Neural crest cell (in vitro differentiated cells): ENCODE data around the gene DDIAS. TPM values are rescaled to one million over a fixed set of nuclear protein-coding genes. Genes with fewer than 3 reads are reported as not detected.

Experiments used
- DNase-seq: peaks from one replicate; pipeline ENCODE4 v3.0.0; 2021; ENCODE audit warnings: low read depth, mixed read lengths, low spot score
- H3K27ac Mint-ChIP-seq: one replicate; pipeline ENCODE4 v1.8.0; 2021; ENCODE audit warnings: mild to moderate bottlenecking, mixed read lengths; ENCODE audit not compliant: unreplicated experiment
- H3K27me3 Mint-ChIP-seq: 2 replicates; pipeline ENCODE4 v1.8.0; 2021; ENCODE audit warnings: low read depth, mild to moderate bottlenecking, mixed read lengths
- H3K36me3 Mint-ChIP-seq: 2 replicates; pipeline ENCODE4 v1.8.0; 2021; ENCODE audit warnings: low read depth, mild to moderate bottlenecking, mixed read lengths
- H3K4me1 Mint-ChIP-seq: 2 replicates; pipeline ENCODE4 v1.8.0; 2021; ENCODE audit warnings: mixed read lengths
- H3K4me3 Mint-ChIP-seq: one replicate; pipeline ENCODE4 v1.8.0; 2021; ENCODE audit warnings: mild to moderate bottlenecking, mixed read lengths
- H3K9me3 Mint-ChIP-seq: 2 replicates; pipeline ENCODE4 v1.8.0; 2021; ENCODE audit warnings: mixed read lengths
- total RNA-seq: library from RNA; stranded (reverse); gene quantifications from 2 replicates; pipeline ENCODE4 v1.2.1, GENCODE V29; 2021
- TF ChIP-seq, protein P1 (sequence below): fragments of 200-600 bp; sonication (generic); conservative IDR thresholded peaks from 2 replicates; pipeline ENCODE4 v1.5.0; 2021; ENCODE audit warnings: antibody characterized with exemption, mild to moderate bottlenecking

Gene DDIAS
- total RNA-seq, 1 donor from 2014 or later = 23.2 TPM

DNA sequence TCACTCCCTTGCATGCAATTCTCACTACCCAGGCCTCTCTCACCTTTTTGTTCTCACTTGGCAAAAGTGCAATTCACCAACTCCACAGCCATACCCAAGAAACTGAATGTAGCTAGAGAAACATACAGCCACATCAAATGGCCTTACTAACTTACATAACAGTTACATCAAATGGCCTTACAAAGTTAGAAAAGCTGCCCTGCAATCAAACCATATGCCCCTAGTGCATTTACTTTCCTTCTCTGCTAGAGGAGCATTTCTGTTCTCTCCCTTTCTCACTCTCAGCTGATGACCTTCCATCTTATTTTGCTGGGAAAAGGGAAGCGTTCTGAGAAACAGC lies 11.6 kb upstream of the DDIAS start:
- Mint-ChIP-seq H3K27ac (no peak overlapping the region), H3K4me1 (no peaks in the 10 kb centered on the region), H3K9me3 (no peaks in the 10 kb centered on the region), H3K4me3 (no peak overlapping the region), H3K36me3 (no peaks in the 10 kb centered on the region), H3K27me3 (no peaks in the 10 kb centered on the region)
- TF ChIP-seq, protein P1, sequence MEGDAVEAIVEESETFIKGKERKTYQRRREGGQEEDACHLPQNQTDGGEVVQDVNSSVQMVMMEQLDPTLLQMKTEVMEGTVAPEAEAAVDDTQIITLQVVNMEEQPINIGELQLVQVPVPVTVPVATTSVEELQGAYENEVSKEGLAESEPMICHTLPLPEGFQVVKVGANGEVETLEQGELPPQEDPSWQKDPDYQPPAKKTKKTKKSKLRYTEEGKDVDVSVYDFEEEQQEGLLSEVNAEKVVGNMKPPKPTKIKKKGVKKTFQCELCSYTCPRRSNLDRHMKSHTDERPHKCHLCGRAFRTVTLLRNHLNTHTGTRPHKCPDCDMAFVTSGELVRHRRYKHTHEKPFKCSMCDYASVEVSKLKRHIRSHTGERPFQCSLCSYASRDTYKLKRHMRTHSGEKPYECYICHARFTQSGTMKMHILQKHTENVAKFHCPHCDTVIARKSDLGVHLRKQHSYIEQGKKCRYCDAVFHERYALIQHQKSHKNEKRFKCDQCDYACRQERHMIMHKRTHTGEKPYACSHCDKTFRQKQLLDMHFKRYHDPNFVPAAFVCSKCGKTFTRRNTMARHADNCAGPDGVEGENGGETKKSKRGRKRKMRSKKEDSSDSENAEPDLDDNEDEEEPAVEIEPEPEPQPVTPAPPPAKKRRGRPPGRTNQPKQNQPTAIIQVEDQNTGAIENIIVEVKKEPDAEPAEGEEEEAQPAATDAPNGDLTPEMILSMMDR = no peak
- no peak for DNase-seq

DNA sequence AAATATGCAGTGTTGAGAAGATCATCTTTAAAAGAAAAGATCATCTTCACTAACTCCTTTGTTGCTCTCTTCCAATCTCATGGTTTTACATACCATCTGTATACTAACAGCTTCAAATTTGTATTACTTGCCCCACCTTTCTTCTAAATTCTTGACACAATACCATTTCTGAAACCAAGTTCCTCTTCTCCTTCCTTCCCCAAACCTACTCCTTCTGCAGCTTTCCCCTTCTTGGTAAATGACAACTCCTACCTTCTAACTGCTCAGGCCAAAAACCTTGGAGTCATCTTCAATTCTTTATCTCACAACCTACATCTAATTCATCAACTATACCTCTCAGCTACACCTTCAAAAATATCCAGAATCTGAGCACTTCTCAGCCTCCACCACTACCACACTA lies 10.6 kb upstream of the DDIAS start:
- Mint-ChIP-seq H3K4me1 (no peaks in the 10 kb centered on the region), H3K4me3 (no peak overlapping the region), H3K27me3 (no peaks in the 10 kb centered on the region), H3K27ac (no peak overlapping the region), H3K36me3 (no peaks in the 10 kb centered on the region), H3K9me3 (no peaks in the 10 kb centered on the region)
- TF ChIP-seq, protein P1 = no peak
- DNase-seq = no peak

DNA sequence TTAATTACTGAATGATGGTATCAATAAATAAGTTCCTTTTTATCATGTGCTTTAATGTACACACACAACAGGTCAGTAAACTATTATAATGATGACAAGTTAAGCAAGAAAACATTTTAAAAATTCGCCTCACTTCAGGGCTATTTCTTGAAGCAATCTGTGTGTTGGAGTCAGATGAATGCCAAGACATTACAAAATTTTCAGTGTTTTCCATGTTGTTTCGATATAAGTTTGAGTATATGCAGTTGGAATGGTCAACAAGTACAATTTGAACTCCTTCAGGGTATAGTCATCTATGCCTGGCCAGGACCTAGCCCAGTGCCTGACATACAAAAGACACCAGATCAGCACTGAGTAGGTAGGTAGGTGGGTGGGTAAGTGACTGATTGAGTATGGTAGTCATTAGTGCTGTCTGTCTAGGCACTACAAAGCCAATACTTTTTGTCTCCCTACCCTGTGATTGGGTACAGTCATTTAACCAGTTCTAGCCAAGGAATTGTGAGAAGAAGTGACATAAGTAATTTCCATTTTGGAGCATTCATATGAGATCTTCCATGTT lies 8.8 kb upstream of the DDIAS start:
- Mint-ChIP-seq H3K27ac (no peak overlapping the region), H3K4me1 (no peaks in the 10 kb centered on the region), H3K27me3 (no peaks in the 10 kb centered on the region), H3K9me3 (no peaks in the 10 kb centered on the region), H3K4me3 (no peak overlapping the region), H3K36me3 (no peaks in the 10 kb centered on the region)
- TF ChIP-seq, protein P1 = no peak
- no peak for DNase-seq

DNA sequence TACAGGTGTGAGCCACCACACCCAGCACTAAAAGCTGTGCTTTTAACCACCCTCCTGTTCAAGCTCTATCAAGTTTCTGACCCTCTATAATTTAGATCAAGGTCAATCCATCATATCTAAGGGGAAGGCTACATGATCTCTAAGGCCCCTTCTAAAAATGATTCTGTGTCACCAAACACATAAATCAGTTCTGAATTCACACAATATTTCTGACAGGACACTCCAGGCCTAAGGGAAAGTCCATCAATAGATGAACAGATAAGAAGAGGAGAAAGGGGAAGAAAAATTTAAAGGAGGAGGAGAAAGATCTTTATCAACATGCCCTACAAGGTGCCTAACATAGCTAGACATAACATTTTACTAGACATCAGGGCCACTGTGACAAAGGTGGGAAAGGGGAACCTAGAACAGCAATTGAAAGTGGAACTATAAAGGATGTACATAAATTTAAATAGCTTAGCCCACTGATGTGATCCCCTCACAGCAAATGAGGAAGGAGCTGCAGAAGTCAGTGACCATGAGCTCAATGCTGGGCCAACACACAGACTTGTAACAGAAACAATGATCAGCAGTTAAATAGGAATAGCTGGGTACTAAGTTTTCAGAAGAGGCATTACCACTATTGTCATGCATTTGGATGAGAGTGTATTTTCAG lies 6.0 kb upstream of the DDIAS start:
- DNase-seq = no peak
- no peaks in the 10 kb centered on the region for H3K36me3 Mint-ChIP-seq
- H3K27me3 Mint-ChIP-seq = no peaks in the 10 kb centered on the region
- H3K4me1 Mint-ChIP-seq = peaks cover 15% of the 10 kb centered on the region
- H3K9me3 Mint-ChIP-seq = no peaks in the 10 kb centered on the region
- H3K4me3 Mint-ChIP-seq = no peak overlapping the region
- TF ChIP-seq, protein P1 = no peak
- no peak overlapping the region for H3K27ac Mint-ChIP-seq

DNA sequence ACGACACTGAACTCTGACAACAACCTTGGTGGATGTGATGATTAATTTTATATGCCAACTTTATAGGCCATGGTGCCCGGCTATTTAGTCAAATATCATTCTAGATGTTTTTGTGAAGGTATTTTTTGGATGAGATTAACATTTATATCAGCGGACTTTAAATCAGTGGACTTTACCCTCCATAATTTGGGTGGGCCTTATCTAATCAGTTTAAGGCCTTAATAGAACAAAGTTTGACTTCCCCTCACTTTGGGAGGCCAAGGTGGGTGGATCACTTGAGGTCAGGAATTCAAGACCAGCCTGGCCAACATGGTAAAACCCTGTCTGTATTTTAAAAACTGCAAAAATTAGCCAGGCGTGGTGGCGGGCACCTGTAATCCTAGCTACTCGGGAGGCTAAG lies 5.4 kb upstream of the DDIAS start:
- Mint-ChIP-seq H3K4me1 (peaks cover 18% of the 10 kb centered on the region), H3K27ac (no peak overlapping the region), H3K36me3 (no peaks in the 10 kb centered on the region), H3K4me3 (no peak overlapping the region), H3K27me3 (no peaks in the 10 kb centered on the region), H3K9me3 (no peaks in the 10 kb centered on the region)
- TF ChIP-seq, protein P1 = no peak
- DNase-seq = no peak
